ENCODE results near the gene IFNK. TPM values are rescaled to one million over a fixed set of nuclear protein-coding genes. Genes with fewer than 3 reads are reported as not detected.

IFNK gene
- not detected in 2 replicates for total RNA-seq (2022)
- Bru-seq, nascent RNA = not detected
- BruChase-seq, experiment 1, labeled RNA remaining after a 6-hour chase = not detected
- BruChase-seq, experiment 2, labeled RNA remaining after a 2-hour chase = not detected
- long read RNA-seq = 0 reads

GRCh38 chr9:27524236-27524635 lies at the start of gene IFNK:
Gene IFNK, plus strand, starts transcription at chr9:27524290. Its CDS starts 47 bp downstream, at chr9:27524337.
- no peak for TF ChIP-seq CTCF (IDR thresholded peaks at IDR 0.05; ENCODE audit: unreplicated experiment)
- no peak for DNase-seq
- Mint-ChIP-seq H3K4me3 (ENCODE audit: low read depth, unreplicated experiment) (no peak within 1 kb of the TSS), H3K9me3 (ENCODE audit: low read depth, unreplicated experiment) (no peaks in the 10 kb centered on the region), H3K4me1 (ENCODE audit: low read depth, unreplicated experiment) (no peaks in the 10 kb centered on the region), H3K27me3 (ENCODE audit: unreplicated experiment) (no peaks in the 10 kb centered on the region), H3K36me3 (ENCODE audit: insufficient read depth, unreplicated experiment) (peaks cover 14% of the 10 kb centered on the region), H3K27ac (ENCODE audit: unreplicated experiment) (no peak within 1 kb of the TSS)
- BruUV-seq (replicated peaks) = no TSS peak
- CTCF ChIA-PET = no interaction called here
- intact Hi-C loops (cut with micrococcal nuclease; ENCODE audit: unreplicated experiment) = no loop called here

GRCh38 chr9:27474305-27474704 lies 49.8 kb upstream of the IFNK start:
- Mint-ChIP-seq H3K27ac (ENCODE audit: unreplicated experiment) (no peak overlapping the region), H3K4me3 (ENCODE audit: low read depth, unreplicated experiment) (no peak overlapping the region), H3K36me3 (ENCODE audit: insufficient read depth, unreplicated experiment) (no peaks in the 10 kb centered on the region), H3K27me3 (ENCODE audit: unreplicated experiment) (no peaks in the 10 kb centered on the region), H3K4me1 (ENCODE audit: low read depth, unreplicated experiment) (no peaks in the 10 kb centered on the region), H3K9me3 (ENCODE audit: low read depth, unreplicated experiment) (peaks cover 3% of the 10 kb centered on the region)
- TF ChIP-seq CTCF (IDR thresholded peaks at IDR 0.05; ENCODE audit: unreplicated experiment) = no peak
- intact Hi-C loops (cut with micrococcal nuclease; ENCODE audit: unreplicated experiment) = no loop called here
- no peak for DNase-seq
- CTCF ChIA-PET = no interaction called here
- BruUV-seq (replicated peaks) = no TSS peak

GRCh38 chr9:27475057-27475595 lies 49.0 kb upstream of the IFNK start:
- no peak for TF ChIP-seq CTCF (IDR thresholded peaks at IDR 0.05; ENCODE audit: unreplicated experiment)
- intact Hi-C loops (cut with micrococcal nuclease; ENCODE audit: unreplicated experiment) = no loop called here
- no TSS peak for BruUV-seq (replicated peaks)
- CTCF ChIA-PET = no interaction called here
- Mint-ChIP-seq H3K4me1 (ENCODE audit: low read depth, unreplicated experiment) (no peaks in the 10 kb centered on the region), H3K36me3 (ENCODE audit: insufficient read depth, unreplicated experiment) (no peaks in the 10 kb centered on the region), H3K4me3 (ENCODE audit: low read depth, unreplicated experiment) (no peak overlapping the region), H3K27ac (ENCODE audit: unreplicated experiment) (no peak overlapping the region), H3K27me3 (ENCODE audit: unreplicated experiment) (no peaks in the 10 kb centered on the region), H3K9me3 (ENCODE audit: low read depth, unreplicated experiment) (peaks cover 3% of the 10 kb centered on the region)
- DNase-seq = no peak

GRCh38 chr9:27476870-27477515 lies 47.1 kb upstream of the IFNK start:
- no peak for TF ChIP-seq CTCF (IDR thresholded peaks at IDR 0.05; ENCODE audit: unreplicated experiment)
- CTCF ChIA-PET = no interaction called here
- no peak for DNase-seq
- Mint-ChIP-seq H3K4me3 (ENCODE audit: low read depth, unreplicated experiment) (no peak overlapping the region), H3K27ac (ENCODE audit: unreplicated experiment) (no peak overlapping the region), H3K27me3 (ENCODE audit: unreplicated experiment) (no peaks in the 10 kb centered on the region), H3K4me1 (ENCODE audit: low read depth, unreplicated experiment) (no peaks in the 10 kb centered on the region), H3K9me3 (ENCODE audit: low read depth, unreplicated experiment) (peaks cover 3% of the 10 kb centered on the region), H3K36me3 (ENCODE audit: insufficient read depth, unreplicated experiment) (no peaks in the 10 kb centered on the region)
- BruUV-seq (replicated peaks) = no TSS peak
- intact Hi-C loops (cut with micrococcal nuclease; ENCODE audit: unreplicated experiment) = no loop called here

All from Calu3 (cell line).